ENCODE results near the gene CSRNP3.

- TF ChIP-seq POLR2A (IDR thresholded peaks at IDR 0.05) = no peak
- TF ChIP-seq, protein P1, sequence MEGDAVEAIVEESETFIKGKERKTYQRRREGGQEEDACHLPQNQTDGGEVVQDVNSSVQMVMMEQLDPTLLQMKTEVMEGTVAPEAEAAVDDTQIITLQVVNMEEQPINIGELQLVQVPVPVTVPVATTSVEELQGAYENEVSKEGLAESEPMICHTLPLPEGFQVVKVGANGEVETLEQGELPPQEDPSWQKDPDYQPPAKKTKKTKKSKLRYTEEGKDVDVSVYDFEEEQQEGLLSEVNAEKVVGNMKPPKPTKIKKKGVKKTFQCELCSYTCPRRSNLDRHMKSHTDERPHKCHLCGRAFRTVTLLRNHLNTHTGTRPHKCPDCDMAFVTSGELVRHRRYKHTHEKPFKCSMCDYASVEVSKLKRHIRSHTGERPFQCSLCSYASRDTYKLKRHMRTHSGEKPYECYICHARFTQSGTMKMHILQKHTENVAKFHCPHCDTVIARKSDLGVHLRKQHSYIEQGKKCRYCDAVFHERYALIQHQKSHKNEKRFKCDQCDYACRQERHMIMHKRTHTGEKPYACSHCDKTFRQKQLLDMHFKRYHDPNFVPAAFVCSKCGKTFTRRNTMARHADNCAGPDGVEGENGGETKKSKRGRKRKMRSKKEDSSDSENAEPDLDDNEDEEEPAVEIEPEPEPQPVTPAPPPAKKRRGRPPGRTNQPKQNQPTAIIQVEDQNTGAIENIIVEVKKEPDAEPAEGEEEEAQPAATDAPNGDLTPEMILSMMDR (IDR thresholded peaks at IDR 0.05) = no peak
- no peak for TF ChIP-seq POLR2AphosphoS5 (IDR thresholded peaks at IDR 0.05)
- no peak for TF ChIP-seq EP300 (IDR thresholded peaks at IDR 0.05)
Measured at GRCh38 chr2:165467921-165468320, 1.6 kb upstream of the CSRNP3 start.

All from sigmoid colon (tissue), 4 donors.